Fibroblast of skin of back (primary cell): ENCODE data around the gene ZHX3.
"Not testable (repeated sequence)": the region's sequence is repeated elsewhere in the genome, so short reads cannot be mapped to it uniquely, and the experiment has no call there.

Experiments used
- DNase-seq: peaks from one replicate; pipeline ENCODE4 v3.0.0-alpha.2; 2013

ZHX3 gene

GRCh38 chr20:41249411-41250281, 67.9 kb downstream of the ZHX3 start:
- peak; percentile 84 for DNase-seq

GRCh38 chr20:41248368-41249024, 69.0 kb downstream of the ZHX3 start:
- DNase-seq: no peak

- no peak for DNase-seq
Measured at GRCh38 chr20:41247523-41248367, 69.8 kb downstream of the ZHX3 start.

- DNase-seq: no peak
Measured at GRCh38 chr20:41245086-41245707, 72.3 kb downstream of the ZHX3 start.

GRCh38 chr20:41242807-41243206, 74.7 kb downstream of the ZHX3 start:
- no peak for DNase-seq

GRCh38 chr20:41242352-41242751, 75.2 kb downstream of the ZHX3 start:
- no peak for DNase-seq

- DNase-seq: not testable (repeated sequence)
Measured at GRCh38 chr20:41237233-41237632, 80.3 kb downstream of the ZHX3 start.

- DNase-seq: not testable (repeated sequence)
Measured at GRCh38 chr20:41236818-41237217, 80.7 kb downstream of the ZHX3 start.

- DNase-seq: no peak
Measured at GRCh38 chr20:41234546-41234945, 83.0 kb downstream of the ZHX3 start.

- no peak for DNase-seq
Measured at GRCh38 chr20:41234041-41234440, 83.5 kb downstream of the ZHX3 start.

- DNase-seq: peak; percentile 88
Measured at GRCh38 chr20:41232973-41233926, 84.3 kb downstream of the ZHX3 start.

- DNase-seq: no peak
Measured at GRCh38 chr20:41231136-41231535, 86.4 kb downstream of the ZHX3 start.

- no peak for DNase-seq
Measured at GRCh38 chr20:41230136-41230535, 87.4 kb downstream of the ZHX3 start.

GRCh38 chr20:41229259-41229658, 88.3 kb downstream of the ZHX3 start:
- DNase-seq: no peak

GRCh38 chr20:41228858-41229257, 88.7 kb downstream of the ZHX3 start:
- DNase-seq: no peak

GRCh38 chr20:41226426-41226825, 91.1 kb downstream of the ZHX3 start:
- DNase-seq: no peak

- no peak for DNase-seq
Measured at GRCh38 chr20:41225091-41225490, 92.4 kb downstream of the ZHX3 start.

- no peak for DNase-seq
Measured at GRCh38 chr20:41224281-41224680, 93.2 kb downstream of the ZHX3 start.

- no peak for DNase-seq
Measured at GRCh38 chr20:41223112-41223511, 94.4 kb downstream of the ZHX3 start.

GRCh38 chr20:41222703-41223102, 94.8 kb downstream of the ZHX3 start:
- no peak for DNase-seq

- DNase-seq: no peak
Measured at GRCh38 chr20:41222296-41222695, 95.2 kb downstream of the ZHX3 start.
